SIG-M5 treated with dmso at 0.1 percent for 504 hours (cell line): ENCODE results near the gene UBE2E2.

Experiments
- DNase-seq: peaks from one replicate; lab custom pipeline; 2025; ENCODE audit not compliant: unreplicated experiment; lab: John Stamatoyannopoulos, UW

Gene UBE2E2

DNA sequence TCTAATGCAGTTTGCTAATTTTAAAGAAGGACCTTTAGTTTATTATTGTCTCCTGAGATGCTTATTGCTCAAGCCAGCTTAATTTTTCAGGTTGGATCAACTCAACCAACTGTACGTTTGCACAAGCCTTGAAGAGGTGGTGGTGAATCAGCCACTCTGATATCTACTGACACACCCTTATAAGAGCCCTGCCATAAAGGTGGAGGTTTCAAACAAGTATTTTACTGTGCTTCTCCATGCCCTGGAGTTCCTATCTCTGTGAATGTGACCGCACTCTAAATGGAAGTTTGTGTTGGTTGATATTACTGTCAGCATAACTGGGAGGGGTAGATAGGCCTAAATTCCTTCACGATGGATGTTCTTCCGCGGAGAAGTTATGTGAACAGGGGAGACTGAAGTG lies 305.3 kb downstream of the UBE2E2 start:
- no peak for DNase-seq

DNA sequence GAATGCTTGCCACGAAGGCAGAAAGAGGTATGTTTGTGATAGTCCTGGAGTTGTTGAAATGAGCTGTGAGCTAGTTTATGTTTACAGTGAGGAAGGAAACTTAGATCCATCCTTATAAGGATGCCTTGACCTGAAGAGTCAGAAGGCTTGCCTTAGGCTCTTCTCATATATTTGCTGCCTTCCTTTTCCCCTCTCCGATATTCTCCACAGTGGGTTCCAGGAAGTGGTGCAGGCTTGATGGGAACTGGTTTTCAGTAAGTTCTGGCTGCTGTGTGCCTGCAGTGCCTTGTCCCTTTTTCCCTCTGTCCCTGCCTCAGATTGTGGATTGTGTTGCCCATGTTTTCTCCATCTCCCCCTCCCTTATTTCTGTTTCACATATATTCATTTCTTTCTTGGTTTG lies 315.3 kb downstream of the UBE2E2 start:
- DNase-seq: no peak

DNA sequence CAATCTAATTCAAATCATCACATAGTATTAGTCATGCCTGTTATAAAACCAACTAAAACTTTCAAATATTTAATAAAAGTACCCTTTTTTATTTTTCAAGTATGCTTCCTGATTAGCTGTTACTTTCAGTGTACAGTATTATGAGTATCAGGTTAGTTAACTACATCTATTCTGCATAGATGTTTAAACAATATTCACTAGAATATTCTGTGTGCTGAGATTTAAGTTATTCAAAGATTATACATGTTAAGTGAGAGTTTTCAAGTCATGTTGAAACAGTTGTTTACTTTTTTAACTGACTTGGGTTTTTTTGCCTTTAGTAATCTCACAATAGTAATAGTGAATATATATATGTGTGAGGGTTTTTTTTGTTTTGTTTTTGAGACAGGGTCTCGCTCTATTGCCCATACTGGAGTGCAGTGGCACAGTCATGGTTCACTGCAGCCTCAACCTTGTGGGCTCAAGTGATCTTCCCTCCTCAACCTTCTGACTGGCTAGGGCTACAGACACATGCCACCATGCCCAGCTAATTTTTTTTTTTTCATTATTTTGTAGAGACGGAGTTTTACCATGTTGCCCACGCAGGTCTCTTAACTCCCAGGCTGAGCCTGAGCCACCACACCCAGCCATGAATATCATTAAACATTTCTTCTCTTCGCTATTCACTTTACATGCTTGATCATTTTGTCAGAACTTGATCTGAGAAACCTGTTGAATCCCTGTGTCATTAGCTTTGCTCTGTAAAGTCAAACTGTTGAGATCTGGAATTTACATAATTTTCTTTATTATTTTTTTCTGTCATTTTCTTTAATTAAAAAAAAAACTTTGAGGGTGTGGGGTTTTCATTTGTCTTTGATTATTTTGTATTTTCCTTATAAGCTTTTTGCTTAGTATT lies 316.4 kb downstream of the UBE2E2 start:
- no peak for DNase-seq

DNA sequence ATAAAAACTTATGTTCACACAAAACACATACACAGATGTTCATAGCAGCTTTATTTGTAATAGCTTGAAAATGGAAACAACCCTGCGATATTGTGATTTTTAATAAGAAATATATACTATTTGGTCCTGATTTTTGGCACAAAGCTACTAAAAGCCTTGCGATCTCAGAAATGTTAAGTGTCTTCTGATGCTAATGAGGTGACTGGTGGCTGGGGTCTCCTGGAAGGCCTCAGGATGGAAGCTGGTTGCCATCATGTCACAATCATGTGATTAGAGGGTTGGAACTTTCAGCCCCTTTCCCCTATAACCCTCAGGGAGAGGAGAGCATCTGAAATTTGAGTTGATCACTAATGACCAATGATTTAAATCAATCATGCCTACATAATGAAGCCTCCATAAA lies 324.2 kb downstream of the UBE2E2 start:
- no peak for DNase-seq

DNA sequence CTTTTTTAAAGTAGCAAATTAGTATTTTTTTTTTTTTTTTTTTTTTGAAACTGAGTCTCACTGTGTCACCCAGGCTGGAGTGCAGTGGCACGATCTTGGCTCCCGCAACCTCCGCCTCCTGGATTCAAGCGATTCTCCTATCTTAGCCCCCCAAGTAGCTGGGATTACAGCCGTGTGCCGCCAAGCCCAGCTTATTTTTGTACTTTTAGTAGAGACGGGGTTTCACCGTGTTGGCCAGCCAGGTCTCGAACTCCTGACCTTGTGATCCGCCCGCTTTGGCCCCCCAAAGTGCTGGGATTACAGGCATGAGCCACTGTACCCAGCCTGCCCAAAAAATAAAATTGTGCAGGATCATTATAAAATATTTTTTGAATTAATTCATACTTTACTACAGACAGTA lies 330.5 kb downstream of the UBE2E2 start:
- DNase-seq: no peak

DNA sequence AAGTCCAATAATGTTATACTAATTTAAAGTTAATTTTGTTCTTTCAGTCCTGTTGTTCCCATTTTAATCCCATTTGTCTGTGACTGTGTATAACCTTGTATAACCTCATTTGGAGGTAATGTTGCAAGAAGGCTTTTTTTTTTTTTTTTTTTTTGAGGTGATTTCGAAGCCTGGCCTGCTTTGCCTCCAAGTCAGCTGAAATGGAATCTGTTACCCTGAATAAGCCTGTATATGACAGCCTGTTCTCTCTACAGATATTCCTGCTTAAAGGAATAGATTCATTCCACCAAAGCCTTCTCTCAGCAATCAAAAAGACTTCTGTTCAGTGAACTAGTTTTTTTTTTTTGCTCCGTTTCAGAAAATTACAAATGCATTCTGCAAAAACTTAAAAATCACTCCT lies 330.9 kb downstream of the UBE2E2 start:
- DNase-seq: no peak

DNA sequence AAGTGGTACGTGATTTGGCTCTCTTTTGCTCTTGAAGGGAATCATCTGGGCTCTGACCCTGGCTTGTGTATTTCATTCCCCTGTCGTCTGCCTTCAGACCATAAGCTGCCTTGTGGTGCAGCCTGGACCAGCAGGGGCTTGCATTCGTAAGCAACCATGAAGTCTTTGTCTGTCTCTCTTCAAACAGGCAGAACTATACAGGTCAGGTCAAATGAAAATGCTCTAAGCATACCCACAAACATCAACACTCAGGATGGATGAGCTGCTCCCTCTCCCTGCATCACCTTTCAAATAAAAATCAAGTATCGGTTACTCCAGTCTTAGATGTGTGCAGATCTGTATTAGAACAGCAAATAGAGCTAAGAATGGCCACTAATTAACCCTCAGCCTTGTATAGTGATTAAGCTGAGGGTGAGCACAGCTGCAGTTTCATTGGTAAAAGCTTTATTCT lies 334.0 kb downstream of the UBE2E2 start:
- no peak for DNase-seq

DNA sequence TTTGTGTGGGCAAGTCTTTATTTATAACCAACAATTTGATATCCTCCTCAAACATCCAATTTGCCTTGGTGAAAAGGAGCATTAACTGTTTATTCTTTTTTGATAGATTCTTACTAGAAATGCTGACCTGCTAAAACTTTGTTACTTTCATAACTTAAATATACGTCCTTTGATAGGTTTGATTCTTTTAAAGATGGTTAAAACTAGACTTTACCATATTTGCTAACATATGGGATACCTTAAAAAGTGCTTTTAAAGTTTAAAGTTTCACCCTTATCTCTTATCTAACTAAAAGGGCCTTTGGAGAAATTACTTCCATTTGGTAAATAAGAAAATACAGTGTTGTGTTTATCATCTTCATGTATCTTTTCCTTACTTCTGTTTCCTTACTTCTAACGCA lies 336.1 kb downstream of the UBE2E2 start:
- DNase-seq: no peak

DNA sequence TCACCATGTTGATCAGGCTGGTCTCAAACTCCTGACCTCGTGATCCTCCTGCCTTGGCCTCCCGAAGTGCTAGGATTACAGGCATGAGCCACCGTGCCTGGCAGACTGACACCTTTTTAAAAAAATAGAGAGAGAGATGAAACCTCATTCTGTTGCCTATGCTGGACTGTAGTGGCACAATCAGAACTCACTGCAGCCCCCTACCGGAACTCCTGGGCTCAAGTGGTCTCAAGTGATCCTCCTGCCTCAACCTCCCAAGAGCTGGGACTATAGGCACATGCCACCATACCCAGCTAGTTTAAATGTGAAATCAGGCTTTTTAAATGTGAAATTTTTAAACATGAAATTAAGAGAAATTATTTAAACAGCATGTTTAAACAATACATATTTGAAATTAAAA lies 337.5 kb downstream of the UBE2E2 start:
- no peak for DNase-seq

DNA sequence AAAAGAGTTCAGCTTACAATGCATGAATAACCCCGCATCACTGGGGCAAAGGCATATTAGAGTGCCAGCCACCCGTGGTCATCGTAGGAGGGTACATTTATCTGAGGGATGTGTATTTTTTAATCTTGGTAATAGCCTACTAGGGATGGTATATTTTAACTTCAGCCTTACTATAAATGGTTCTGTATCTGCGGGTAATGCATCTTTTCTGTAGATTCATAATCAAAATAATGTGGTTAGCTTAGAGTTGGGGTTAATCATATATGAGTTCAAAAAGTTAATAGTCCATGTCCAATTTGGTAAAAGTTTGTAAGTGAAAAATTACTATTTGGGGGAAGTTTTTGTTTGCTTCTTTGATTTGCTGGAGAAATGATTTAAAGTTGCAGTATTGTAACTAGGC lies 339.0 kb downstream of the UBE2E2 start:
- DNase-seq: no peak

DNA sequence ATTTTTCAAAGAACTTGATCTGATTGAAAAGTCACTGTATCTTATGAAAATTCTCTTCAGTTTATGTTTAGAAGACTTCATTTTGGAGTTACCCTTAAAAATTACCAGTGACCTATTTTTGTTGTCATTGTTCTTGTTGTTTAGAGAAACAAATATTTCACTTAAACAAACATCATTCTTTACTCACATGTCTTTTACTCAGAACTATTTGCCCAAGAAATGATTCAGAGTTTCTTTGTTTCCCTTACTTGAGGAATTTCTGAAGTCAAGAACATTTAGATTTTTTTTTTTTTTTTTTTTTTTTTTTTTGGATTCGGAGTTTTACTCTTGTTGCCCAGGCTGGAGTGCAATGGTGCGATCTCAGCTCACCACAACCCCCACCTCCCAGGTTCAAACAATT lies 343.1 kb downstream of the UBE2E2 start:
- DNase-seq: no peak

DNA sequence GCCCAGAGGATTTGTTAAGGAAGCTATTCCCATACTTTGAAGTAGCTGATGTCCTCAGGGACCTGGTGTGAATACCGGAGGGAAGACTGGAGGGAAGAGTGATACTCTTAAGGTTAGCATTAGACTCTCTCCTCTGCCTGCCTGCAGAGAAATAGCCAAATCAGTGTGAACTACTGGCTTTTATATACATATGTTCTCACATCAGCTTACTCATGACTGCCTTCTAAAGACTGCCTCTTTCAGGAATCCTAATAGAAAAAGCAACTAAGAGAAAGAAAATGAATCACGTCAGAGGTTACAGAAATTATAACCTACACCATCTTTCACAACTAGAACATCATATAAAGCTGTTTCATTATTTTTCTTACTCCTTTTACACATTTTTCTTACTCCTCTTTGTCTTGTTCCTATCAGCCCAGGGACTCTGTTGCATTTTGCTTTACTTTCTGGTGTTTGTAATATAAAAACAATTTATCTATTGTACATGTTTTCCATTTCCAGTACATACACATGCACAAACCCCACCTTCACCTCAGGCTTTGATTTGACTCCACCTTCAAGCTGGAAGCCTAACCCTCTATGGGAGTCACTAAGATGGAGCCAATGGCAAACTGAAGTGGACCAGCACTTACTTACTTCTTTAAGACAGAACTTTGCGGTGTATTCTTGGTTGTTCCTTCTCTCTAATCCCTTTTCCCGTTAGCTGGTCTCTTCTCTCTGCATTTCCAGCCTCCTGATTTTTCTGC lies 345.0 kb downstream of the UBE2E2 start:
- DNase-seq: no peak

DNA sequence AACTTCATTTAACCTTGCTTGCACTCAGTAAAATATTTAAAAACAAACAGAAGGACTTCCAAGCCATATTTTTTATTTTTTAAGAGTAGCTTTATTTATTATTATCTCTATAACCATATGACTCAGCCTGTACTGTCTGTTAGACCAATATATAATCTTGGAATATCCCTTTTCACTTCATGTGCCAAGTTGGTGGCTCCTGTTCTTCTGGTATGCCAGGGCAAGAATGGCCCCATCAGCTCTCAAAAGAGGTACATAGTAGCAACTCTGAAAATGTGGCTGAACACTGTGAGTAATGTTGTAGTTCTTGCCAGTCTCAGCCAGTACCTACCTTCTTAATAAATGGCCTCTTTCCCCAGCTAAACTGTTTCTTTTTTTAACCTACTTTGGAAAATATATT lies 345.6 kb downstream of the UBE2E2 start:
- DNase-seq: no peak

DNA sequence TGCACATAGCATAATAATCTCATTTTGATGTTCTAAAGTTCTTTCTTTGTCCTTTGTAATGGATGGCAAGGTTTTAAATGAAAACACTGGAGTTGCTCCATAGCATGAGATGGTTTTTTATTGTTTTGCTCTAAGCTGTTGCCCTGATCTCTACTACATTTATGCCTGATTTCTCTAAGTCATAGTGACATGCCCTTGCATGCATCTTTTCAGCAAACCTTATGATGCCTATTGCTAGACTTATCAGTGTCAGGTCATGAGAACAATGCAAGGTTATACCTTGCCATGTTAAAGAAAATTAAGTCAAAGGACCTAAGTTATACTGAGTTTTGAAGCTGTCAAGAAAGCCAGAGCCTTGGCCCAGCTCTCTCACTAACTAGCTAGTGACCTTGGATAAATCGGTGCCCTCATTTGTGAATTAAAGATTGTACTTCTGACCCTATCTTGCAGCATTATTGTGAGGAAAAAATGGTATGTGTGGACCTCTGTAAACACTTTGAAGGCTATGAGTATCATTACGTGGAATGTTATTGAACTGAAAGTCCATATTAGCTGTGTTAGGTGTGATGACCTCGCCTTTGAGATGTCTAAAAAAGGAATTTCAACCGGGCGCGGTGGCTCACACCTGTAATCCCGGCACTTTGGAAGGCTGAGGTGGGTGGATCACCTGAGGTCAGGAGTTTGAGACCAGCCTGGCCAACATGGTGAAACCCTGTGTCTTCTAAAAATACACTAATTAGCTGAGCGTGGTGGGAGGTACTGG lies 346.2 kb downstream of the UBE2E2 start:
- no peak for DNase-seq

DNA sequence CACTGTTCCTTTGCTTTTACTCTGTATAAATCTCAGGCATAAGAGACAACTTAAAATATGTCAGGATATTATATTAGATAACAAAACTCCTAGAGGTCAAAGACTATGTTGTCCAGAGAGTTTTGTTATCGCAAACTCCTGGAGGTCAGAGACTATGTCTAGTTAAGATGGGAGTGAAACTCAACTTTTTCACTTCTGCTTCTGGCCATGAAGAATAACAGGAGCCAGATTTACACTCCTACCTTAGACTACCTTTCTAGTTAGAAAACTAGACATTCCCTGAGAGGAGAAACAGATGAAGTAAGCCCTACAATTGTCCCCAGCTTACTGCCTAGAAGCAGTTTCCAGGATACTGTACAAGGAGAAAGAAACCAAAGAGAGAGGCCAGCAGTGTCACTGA lies 347.3 kb downstream of the UBE2E2 start:
- no peak for DNase-seq

DNA sequence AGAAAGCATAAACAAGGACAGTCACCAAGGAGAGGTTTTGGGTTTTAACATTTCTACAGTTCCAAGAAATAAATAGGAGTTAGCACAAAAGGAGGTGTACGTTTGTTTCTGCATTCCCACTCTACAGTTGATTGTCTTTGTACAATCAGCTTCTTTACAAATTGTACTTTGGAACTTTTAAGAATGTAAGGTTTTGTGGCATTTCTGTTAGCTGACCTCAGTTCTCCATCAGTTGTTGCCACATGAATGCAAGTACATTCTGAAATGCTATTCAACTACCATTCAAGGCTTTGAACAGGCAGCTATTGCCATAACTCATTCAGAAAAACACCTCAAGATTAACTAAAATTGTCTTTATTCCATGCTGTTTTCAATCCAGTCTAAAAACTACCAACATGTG lies 349.4 kb downstream of the UBE2E2 start:
- DNase-seq: no peak

DNA sequence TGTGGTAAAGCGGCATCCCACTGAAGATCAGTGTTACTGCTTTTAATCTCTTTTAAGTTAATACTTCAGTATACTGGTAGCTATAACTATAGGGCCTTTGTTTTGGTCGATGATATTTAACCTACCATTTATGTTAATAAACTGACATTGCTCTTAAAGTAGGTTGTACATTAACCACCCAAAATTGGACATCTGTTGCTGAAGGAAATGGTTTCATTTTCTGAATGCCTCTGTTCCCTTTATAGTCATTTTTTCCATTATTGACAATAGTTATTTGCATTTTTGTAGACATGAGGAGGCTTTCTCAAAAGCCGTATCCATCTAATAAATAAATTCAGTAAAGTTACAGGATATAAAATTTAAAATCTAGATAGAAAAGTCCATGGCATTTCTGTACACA lies 350.2 kb downstream of the UBE2E2 start:
- DNase-seq: no peak

DNA sequence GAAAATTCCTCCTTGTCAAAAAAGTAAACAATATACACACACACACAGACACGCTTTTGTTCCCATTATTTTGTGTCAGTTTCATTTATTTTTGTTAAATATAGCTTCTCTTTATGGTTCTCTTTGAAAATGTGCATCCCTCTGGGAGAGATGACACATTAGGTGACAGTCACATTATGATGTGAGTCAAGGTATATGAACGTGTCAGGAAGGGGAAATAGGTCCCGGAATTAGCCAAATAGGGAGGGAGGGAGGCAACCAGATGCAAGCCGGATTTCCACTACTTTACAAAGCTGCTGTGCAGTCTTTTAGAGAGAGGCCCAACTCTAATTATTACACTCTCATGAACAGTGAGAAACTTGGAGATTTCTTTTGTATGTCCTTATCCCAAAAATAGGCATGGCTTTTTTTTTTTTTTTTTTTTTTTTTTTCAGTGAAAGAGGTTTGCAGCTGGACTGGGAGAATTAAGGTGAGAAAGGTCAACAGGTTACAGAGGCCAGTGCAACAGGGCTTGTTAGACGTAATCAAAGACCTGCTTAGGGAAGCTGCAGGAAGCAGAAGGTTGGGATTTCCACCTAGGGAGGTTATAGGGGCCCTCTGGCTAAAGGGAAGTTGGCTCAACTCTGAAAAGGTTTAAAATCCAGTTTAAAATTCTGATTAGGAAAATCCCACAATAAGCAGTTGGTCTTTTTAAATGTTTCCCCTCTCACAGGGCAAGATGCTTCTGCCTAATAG lies 362.1 kb downstream of the UBE2E2 start:
- no peak for DNase-seq

DNA sequence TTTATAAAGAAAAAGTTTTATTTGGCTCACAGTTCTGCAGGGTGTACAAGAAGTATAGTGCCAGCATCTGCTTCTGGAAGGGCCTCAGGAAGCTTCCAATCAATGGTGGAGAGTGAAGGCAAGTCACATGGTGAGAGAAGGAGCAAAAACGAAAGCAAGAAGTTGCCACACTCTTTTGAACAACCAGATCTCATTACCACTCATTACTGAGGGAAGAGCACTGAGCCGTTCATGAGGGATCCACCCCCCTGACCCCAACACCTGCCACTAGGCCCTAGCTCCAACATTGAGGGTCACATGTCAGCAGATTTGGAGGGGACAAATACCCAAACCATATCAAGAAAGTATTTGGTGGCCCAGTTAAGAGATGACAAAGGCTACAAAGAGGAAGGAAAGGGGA lies 363.4 kb downstream of the UBE2E2 start:
- DNase-seq: no peak

DNA sequence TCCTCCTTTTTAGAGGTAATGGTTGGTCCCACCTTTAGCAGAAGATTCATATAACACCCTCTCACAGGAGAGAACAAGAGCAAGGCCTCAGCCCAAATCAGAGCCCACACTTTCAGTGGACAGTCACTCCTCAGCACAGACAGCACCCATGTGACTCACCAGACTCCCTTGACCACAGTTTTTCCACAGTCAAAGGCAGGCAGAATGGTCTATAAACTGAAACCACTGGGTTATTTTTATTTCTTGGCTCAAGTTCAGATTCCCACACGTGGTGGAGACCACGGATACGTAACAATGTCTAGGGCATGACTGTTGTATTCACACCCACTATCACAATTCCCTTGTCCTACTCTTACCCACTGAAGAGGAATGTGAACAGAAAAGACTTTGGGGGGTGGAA lies 364.8 kb downstream of the UBE2E2 start:
- peak; percentile 8 for DNase-seq

DNA sequence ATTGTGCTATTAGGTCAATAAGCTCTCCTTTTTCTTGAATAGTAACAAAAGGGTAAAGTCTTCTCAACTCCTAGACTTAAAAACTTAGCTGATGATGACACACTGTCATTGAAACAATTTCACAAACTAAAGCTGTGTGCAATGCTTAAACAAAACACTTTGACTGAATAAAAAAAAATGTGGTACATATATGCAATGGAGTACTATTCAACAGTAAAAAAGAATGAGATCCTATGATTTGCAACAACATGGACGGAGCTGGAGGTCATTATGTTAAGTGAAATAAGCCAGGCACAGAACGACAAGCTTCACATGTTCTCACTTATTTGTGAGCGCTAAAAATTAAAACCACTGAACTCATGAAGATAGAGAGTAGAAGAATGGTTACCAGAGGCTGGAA lies 370.7 kb downstream of the UBE2E2 start:
- DNase-seq: no peak
